Stimulated activated CD4-positive, alpha-beta T cell treated with anti-CD3 and anti-CD28 coated beads, Interleukin-4, amount 100 ng/mL, for 24 hours (primary cell): Measurements from ENCODE around the gene MAPK9.
A peak's percentile ranks its signal among the peaks of the same experiment; 100 is the strongest.

Experiments used
- DNase-seq: peaks from one replicate; pipeline ENCODE4 v3.0.0-alpha.2; 2020

The MAPK9 gene

DNA sequence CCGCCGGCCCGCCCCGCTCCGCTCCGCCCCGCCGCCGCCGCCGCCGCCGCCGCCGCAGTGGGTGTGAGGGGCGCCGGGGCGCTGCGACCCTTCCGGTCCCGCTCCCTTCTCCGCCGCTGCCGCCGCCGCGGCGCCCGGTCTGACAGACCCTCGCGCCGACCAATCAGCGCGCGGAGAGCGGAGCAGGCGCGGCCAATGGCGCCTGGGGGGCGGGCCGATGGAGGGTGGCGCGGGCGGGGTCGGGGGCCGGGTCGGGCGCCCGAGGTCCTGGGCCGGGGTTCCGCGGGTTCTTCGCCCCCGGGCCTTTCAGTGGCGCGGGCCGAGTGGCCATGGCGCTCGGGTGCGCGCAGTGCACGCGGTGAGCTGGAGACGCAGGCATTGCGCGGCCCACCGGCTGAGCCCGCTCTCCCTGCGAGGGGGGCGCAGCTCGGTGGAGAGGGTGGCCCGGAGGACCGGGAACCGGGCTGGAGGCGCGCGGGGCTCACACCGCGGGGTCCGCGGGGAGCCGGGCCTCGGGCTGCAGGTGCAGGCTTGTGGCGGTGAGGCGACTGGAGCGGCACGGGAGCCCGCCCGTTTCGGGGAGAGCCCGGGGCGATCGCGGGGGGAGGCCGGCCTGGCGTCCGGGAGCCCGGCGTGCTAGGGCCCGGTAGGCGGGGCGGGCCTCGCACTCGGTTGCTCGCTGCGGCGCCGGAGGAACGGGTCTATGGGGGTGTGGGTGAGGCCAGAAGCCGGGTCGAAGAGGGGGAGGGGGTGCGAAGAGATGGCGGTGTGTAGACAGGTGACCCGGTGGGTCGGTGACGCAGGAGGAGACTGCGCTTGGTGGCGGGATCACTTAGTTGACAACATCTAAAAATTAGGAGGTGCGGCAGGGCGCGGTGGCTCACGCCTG, at the start of gene MAPK9:
TSS of gene MAPK9 (minus strand) at position 141 of the 889 bp plus-strand sequence. CDS start 11,522 bp downstream, outside the sequence.
- peak; percentile 81 for DNase-seq

DNA sequence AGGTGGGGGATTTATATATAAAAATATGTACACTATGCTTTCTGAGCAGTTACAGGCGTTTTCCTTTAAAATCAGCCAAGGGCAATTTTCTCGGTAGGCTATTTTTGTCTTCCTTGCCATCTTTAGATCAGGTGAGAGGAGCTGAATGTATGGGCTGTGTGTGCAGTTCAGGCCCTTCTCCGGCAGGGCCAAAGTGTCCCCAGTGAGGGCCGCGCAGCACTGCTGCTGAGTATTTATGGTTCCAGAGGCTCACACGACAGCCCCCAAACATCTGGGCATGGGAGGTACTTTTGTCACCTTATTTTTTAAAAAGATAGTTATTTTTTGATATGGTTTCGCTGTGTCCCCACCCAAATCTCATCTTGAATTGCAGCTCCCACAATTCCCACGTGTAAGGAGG, 49.7 kb upstream of the MAPK9 start:
- DNase-seq = no peak

DNA sequence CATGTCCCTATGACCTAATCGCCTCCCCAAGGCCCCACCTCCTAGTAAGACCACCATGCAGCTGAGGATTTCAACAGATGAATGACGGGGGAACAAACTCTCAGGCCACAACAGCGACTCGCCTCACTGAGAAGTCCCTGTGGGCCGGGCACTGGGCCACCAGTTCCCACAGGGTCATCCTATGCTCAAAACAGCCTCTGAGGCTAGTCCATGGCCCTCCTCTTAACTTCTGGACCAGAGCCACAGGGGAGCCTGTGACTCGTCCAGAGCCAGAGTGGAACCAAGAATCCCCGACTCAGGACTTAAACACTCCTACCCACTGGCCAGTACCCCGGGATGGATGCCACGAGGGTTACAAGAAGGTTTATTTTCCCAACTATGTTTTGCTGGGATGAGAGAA, 49.0 kb upstream of the MAPK9 start:
- DNase-seq = no peak

DNA sequence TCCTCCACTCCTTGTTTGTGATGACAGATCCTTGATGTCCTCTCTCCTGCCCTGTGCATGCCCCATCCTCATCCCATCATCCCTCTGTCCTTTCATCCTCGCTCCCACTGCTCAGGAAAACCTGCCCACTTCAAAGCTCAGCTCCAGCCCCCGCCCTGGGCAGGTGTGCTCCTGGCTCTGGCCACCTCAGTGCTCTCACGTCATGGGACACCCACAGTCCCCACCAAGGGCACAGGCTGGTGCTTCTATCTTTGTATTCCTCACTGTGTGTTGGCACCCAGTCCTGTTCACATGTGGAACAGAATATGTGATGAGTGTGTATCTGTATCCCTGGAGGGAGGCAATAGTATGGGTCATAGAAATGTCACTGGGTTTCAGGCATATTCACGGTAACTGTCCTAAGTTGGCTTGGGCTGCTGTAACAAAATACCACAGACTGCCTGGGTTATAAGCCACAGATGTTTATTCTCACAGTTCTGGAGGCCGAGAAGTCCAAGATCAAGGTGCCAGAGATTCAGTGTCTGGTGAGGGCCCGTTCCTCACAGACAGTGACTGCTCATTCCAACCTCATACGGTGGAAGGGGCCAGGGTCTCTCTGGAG, 47.8 kb upstream of the MAPK9 start:
- no peak for DNase-seq

DNA sequence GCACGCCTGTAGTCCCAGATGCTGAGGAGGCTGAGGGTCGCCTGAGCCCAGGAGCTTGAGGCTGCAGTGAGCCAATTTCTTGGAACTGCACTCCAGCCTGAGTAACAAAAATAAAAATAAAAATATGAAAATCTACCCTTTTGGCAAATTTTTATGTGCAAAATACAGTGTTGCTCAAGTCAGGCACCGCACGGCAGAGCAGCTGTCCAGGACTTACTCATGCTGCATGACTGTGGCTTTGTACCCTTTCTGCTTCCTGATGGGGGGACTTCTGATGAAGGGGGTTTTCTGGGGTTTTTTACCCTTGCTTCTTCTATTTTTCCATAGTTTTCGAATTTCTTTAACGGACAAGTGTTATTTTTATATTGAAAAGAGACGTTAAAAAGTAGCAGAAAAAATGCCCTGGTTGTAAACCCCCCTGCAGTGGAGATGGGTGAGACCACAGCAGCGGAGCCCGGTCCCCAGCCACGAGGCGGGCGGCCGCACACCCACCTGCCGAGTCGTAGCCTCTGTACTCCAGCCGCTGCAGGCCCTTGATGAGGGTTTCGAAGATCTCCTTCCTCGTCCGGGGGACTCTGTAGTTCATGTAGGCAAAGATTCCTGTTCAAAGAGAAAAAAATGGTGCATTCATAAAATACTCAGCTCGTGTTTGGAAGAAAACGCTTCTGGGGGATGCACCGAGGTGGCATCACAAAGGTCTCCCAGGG, 46.3 kb upstream of the MAPK9 start:
- DNase-seq = no peak

DNA sequence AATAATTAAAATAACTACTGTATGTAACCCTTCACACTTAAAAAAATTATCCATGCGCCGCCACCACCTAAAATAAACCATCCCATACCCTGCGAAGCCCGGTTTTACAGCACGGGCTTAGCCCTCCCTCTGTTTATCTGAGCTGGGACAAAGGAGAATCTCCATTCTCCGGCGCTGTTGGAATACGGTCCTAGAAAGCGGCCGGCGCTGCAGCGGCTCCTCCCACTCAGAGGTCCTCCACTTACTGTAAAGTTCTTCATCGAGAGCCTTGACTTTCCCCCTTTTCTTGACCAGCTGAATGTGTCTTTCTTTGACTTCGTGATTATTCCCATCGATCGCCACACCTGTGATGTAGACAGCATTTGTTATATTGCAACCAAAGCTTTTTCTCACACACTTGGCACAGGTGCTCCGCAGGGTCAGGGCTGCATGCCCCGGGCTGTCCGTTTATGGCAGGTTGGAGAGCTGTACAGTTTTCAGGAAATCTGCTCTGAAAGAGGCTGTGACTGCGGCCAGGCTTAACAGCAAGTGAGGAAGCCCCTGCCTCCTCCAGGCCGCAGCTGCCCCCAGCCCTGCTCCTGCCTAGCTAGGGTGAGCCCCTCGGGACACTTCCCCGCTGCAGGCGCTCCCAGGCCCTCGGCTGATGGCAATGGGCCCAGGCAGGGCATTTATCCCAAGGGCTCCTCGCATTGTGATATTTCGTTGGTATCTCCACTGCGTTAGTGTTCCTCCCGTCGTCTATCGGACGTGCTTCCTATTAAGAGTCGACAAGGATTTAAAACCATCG, 44.5 kb upstream of the MAPK9 start:
- no peak for DNase-seq

DNA sequence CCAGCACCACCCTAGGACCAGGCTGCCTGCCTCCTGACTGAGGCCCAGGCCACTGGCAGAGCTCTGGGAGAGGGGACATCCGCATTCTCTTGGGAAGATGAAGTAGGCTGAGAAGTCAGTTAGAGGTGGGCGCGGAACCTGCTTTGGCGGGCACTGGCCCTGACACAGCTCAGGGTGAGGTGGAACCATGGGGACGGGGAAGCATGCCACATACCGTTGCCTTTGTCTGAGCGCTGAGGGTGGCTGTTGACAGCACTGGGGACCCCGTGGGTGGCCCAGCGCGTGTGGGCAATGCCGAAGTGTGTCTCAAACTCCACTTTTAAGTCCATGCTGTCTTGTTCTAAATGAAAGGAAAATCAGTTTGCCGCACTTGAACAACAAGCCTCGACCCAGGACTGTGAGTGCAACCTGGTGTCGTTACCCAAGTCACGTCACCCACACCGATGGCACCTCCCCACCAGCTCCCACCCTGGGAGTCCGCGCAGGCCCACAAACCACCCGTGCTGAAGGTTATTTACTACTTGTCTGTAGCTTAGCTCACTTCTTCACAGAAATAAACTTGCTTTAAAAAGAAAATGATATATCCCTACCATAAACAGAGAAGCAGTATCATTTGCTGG, 43.8 kb upstream of the MAPK9 start:
- DNase-seq = no peak

DNA sequence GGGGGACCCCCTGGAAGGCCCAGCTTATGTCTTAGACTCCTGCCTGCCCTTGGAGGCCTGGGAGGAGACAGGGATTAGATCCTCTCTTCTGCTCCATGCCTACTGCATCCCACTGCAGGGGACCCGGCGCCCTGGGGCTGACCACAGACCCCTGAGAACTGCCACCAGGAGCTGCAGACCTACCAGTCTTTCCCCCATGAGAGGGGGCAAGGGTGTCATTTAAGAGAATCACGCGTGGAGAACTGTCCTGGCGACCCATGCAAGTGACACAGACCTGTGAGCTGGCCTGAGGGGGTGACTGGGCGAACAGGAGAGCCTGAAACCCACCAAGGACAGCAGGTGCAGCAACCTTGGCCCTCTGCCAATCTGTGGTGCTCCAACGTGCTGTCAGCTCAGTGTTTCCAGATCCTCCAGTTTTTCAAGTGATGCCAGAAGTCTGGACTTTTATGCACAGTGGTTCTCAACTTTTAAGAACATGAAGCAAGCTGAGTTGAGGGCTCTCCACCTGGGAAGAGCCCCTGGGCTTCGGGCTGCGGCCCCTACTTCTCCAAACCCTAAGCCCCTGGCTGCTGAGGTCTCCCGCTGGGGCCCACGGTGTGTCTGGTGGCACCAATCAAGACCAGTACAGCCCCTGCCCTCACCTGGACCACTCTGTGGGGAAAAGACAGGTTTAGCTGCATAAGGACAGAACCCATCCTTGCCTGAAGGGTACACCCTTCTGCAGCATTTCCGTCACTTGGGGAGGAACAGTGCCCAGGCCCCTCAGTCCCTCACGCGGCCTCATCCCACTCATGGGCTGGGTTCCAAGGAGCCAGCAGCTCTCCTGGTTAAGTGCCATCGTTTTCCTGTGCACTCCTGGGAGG, 43.1 kb upstream of the MAPK9 start:
- DNase-seq = no peak

DNA sequence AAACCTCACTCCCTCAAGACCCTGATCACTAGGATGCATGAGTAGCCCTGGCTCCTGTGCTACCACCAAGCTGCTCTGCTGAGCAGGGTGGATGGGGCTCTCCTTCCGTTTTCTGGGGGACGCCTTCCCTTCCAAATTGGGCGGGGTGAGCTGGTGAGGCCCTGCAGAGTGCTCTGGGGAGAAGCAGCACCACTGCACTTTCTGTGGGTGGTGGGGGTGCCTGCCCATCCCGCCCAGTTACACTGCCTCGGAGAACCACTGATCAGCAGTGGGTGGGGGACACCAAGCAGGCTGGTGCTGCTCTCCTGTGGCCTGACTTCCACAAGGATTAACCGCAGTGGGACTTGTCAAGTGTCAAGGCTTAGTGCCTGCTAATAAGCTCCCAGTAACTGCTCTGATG, 42.3 kb upstream of the MAPK9 start:
- no peak for DNase-seq

DNA sequence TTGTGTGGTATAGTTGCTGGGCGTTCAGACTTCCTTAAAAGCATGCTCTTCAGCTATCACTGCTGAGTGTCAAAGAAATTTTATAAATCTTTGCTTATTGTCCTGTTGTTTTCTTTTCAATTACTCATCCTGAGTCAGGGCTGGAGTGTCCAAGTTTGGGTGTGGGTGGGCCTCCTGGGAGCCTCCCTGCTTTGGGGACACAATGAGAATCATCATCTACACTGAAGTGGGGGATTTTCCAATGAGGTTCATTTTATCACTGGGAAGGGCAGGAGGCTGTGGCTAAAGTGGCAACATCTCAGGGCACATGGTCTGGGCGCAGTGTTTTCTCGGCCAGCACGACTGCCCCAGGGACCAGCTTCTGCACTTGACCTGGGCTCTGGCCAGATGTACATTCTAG, 41.8 kb upstream of the MAPK9 start:
- no peak for DNase-seq

DNA sequence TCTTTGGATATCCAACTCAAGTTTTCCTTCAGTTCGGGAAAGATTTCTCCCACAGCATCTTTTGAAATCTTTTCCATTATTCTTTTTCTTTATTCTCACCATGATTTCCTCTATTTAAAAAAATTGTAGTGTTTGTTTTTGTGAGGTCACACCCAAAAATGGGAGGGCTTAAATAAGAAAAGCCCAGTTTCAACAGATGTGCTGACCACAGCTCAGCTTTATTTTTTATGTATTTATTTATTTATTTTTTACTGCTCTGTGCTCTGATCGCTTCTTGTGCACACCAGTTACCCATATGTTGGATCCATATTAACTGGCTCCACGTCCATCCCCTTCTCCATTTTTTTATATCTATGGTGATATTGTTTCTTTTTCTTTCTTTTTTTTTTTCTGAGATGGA, 41.0 kb upstream of the MAPK9 start:
- no peak for DNase-seq

DNA sequence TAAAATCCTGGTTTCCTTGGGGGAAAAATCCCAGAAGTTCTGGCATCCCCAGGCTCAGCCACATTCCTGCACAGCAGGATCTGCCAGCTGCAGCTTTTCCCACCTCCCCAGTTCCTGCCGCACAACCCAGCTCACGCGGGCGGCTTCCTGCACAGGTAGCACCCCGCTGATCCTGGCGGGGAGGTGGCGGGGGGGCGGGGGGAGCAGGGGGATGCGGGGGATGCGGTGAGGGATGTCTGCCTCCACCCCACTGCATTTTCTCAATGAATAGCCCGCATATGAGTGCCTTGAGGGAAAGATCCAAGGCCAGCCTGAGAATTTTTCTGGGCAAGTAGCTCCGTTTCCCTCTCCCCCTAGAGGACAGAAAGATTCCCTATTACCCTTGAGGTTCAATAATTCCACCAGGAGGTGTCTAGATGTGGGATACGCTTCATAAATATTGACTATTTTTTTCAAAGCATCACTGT, 40.2 kb upstream of the MAPK9 start:
- no peak for DNase-seq

DNA sequence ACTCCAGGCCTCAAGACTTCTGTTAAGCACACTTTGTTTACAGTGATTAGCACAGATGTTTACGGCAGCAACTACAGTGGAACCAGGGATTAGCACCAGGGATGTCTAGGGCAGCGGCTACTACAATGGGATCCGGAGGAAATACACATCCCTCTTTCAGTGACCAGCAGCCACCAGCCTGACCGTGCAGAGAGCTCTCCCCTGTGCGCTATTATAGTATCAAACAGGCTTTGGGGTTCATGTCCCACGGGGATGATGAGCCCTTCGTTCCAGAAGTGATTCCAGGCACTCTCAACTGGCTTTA, 39.7 kb upstream of the MAPK9 start:
- no peak for DNase-seq

DNA sequence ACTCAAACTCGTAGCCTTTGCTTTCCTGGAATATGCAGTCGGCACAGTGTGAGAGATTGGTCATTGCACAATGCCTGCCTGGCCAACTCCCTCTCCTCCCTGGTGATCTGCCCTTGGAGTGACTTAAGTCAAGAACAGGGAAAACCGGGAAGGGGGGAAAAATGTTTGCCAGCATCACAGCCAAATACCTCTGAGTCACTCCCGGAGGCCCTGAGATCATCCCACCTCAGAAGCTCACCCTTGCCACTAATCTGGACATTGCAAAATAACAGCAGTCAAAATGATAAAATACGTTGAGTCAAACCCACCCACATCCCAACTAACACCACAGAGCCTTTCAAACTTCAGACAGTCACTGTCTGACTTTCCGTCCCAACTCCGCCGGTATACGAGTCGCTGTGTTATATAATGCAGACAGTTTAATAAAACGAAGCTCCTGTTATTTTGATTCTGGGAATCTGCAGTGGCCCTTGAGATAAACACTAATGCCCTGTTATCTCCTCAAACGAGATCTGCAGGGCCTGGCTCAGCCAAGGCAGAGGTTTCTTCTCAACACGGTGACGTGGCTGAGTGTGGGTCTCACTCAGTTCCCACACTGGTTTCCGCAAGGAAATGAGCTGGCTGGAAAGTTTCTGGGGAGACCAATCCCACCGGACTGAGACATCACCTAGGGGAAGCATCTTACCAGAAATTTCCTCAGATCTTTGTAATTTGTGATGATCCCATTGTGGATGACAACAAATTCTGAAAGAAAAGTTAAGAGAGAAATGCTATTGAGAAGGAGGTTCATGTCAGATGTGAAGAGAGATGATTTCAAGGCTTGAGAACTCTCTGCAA, 39.1 kb upstream of the MAPK9 start:
- no peak for DNase-seq

DNA sequence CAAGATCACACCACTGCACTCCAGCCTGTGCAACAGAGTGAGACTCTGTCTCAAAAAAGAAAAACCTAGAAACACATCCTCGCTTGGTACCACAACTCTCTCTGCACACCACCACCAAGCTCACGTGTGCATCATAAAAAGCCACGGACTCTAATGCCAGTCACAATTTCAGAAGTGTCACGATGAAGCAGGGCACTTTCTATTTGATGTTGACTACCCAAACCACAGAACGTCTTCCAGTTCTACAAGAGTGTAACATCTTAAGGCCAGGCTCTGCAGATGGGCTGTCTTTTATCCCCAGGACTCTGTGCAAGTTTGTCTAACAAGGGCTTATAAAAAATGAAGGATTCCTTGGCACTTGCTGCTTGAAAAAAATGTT, 38.4 kb upstream of the MAPK9 start:
- DNase-seq = no peak

DNA sequence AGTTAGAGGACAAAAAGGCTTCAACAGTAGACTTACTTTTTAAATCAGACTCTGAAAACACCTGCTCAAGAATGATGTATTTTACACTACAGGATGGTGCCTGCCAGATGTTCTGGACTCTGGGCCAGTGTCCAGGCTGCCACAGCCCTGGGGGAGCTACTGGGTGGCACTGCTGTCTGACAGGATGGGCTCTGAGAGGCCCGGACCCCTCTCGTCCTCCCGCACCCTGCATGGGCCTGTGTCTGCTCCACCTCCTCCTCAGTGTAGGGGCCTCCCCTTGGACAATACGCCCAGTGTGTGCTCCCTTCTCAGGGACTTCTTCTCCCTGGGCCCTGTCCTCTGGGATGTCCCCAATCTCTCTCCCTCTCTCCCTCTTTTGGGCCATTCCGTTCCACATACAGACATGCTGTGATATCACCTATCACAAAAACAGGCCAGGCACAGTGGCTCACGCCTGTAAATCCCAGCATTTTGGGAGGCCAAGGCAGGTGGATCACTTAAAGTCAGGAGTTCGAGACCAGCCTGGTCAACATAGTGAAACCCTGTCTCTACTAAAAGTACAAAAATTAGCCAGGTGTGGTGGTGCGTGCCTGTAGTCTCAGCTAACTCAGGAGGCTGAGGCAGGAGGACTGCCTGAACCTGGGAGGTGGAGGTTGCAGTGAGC, 37.9 kb upstream of the MAPK9 start:
- DNase-seq = no peak

DNA sequence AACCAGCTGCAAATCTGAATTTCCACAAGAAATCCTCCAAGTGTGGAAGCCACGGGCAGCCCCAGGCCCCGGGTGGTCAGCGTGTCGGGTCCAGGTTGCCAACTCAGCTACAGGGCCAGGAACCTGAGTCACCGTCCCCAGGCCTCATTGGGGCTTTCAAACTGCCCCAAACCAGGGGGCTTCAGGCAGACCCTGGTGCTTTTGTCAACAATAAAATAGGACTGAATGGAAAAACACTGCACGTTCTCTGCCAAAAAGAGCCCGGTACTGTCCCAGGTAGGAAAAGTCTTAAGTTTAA, 37.2 kb upstream of the MAPK9 start:
- no peak for DNase-seq

DNA sequence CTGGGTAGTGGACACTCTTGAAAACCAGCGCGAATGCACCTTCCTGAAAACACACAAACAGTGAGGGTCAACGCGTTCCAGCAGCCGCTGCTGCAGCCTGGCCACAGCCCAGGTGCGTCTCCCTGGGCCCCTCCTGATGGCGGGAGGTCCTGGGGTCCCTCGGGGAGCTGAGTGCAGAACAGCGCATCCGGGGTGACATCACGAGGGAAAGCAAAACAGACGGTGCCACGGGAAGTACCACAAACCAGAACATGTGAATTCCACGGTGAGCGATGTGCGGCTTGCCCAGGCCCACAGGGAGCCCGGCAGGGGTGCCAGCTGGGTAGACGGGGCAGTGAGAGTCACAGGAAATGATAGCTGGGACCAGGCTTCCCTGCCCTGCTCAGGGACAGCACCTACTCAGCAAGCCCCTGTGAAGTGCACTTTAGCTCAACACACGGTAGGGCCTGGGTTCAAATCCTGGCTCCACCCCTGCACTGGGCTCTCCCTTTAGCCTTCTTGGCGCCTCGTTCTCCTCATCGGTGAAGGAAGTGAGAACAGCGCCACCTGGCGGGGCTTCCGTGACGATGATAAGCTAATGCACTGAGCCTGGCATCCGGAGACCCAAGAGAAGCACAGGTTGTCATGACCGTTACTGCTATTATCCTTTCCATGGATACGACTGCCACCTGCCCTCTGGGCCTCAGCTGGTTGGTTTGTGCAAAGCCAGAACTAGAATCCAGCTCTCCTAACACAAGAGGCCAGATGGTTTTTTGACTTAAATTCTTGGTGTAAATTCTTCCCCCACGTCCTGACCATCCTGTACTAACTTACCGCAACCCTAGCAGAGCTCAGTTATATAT, 36.6 kb upstream of the MAPK9 start:
- peak; percentile 87 for DNase-seq

DNA sequence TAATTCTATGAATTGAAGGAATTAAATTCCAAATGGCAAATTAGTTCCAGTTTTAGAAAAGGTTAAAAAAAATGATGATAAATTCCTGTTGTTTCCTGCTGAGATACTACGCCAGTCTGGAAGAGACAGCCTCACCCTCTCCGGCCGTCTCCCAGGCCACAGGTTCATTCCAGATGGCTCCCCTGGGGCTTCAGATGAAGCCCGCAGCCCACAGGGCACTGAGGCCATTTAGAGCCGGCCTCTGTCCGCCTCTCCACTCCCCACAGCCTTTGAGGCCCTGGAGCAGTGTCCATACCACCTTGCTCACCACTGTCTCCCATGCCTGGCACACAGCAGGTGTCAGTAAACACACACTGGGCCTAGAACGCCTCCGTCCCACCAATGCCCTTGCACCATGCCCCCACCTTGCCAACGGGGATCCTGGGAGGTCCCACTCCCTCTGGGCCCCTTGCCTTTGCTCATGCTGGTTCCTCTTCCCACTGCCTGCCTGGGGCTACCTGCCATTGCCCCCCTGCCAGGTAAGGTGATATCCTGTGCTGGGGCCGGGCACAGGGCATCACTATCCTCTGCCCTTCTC, 35.2 kb upstream of the MAPK9 start:
- no peak for DNase-seq
